Fibroblast of peridontal ligament (primary cell): ENCODE data around the gene GSX2.
A peak's percentile ranks its signal among the peaks of the same experiment; 100 is the strongest.

Experiments used
- DNase-seq: peaks from one replicate; pipeline ENCODE4 v3.0.0-alpha.2; 2010; ENCODE audit errors: extremely low read depth

Gene GSX2

DNA sequence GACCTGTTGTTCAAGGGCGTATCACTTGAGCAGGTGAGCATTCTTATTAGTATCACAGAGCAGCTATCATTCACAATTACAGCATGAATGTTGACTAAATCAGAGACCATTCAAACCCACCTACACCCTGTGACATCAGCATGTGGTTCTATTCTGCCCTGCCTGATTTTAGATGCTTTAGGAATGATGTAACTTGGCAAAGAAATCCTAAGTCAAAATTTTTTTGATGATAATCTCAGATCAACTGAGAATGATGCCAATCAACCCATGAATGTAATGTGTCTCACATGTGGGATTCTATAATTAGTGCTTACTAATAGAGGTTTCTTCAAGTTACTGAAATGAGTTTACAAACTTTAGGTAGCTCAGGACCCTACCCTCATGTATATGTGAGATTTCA lies 22.2 kb upstream of the GSX2 start:
- peak; percentile 50 for DNase-seq

DNA sequence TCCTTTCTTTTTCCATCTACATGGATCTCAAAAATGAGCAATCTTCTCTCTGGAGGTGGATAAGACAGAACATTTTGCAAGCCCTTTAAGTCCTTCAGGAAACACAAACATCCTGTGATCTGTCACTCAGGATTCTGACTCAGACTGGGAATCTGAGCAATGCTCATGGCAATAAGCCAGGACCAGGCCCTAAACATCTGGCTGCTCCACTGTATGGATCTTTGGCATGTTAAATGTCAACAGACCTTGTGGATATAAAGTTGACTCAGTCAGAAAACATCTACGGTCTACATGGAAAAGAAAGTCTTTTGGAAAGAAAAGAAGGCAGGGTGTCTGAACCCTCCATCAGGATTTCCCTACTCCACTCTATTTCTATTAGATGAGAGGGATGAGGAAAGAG lies 17.8 kb upstream of the GSX2 start:
- peak; percentile 99 for DNase-seq

DNA sequence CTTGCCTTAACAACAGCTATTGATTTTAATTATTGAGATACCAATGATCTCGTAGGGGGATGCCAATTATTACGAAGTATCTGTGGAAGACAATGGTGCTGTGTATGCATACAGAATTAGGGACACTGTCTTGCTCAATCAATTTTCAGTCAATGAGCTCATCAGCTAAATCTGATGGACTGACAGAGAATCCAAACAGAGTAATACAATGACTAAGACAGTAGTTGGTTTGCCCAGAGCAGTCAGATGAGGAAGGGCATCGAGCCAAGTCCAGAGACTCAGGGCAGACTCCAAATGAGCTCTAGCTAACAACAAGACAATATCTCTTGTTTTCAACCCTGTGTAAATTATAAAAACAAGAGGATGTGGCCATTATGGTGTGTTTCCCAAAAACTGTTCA lies 14.7 kb upstream of the GSX2 start:
- DNase-seq, result peak; percentile 96

DNA sequence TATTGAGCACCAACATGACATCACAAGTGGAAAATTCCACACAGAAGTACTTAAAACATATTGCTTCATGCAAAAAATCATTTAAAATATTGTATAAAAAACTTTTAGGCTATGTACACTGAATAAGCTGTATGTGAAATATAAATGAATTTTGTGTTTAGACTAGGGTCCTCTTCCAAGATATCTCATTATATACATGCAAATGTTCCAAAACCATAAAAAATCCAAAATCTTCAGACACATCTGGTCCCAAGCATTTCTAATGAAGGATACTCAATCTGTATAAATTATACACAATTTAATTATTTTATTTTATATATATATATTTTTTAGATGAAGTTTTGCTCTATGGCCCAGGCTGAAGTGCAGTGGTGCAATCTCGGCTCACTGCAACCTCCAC lies 10.1 kb upstream of the GSX2 start:
- DNase-seq, result no peak

DNA sequence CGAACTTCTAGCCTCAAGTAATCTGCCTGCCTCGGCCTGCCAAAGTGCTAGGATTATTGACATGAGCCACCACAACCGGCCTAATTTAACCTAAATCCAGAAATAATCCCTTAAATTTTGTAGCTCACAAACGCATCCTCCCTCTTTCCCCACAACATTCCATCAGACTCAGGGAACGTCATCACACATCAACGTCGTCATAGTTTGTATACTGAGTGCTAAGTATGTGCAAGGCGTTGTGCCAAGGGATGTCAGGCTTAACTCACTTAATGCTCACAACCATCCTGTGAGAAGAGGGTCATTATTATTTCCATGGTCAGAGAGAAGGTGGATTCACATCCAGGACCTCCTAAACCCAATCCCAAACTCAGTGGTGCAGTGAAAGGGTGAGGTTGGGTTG lies 9.6 kb upstream of the GSX2 start:
- no peak for DNase-seq

DNA sequence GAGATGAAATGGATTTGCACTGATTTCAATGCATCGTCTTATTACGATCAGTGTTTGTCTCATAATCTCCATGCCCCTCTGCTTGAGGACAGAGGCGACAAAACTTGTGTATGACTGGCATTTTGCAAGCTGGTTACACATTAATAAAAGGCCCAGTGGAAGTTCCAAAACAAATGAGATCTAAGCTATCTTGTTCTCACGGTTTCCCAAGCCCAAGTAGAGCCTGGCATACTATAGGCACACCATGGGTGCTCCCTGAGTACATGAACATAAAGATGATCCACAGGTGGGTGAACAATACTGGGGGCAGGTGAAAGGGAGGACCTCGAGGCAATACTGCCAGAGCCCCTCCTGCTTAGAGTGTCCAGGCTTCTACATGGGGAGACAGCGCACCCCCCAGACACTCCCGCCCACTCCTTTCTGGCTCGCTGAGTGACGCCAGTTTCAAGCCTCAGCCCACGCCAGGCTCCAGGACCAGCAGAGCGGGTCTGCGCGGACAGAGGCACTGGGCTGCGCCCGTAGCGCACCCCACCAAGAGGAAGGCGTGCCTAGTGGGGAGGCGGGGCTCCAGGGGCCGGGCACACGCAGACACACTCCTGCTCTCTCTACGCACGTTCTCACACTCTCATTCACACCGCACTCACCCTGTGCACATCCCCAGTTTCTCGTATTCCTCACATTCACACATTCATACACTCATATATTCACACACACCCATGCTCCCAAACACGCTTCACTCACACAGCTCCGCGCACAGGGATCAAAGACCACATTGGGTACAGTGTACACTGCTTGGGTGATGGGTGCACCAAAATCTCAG lies 8.9 kb upstream of the GSX2 start:
- DNase-seq, result no peak

DNA sequence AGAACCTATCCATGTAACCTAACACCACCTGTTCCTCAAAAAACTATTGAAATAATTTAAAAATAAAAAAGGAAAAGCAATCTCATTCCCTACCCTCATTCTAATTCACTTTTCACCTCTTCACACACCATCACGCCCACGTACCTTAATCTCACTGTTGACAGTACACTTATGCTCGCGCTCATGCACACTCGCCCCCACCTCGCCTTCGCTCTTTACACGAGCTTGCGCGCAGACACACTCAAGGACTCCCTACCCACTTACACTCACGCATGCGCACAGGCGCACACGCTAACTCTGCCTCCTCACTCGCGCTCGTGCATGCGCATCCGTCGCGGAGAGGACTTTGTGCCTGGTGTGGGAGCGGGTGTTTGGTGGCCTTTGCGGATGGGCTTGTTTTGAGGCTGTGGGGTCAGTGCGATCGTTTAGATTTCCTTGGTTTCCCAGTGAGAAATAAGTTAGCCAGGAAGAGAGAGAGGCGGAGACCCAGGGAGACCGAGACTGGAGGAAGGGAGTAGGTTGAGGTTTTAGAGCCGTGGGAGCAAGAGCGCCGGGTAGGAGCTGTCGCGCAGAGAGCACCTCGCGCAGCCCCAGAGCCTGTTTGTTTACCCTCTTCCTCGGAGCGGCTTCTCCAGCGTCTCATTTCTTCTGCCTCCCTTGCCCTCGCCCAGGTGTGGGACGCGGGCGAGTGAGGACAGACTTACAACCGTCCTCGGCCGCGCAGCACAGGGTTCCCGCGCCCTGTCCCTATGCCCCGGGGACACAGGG lies 8.1 kb upstream of the GSX2 start:
- peak; percentile 78 for DNase-seq

DNA sequence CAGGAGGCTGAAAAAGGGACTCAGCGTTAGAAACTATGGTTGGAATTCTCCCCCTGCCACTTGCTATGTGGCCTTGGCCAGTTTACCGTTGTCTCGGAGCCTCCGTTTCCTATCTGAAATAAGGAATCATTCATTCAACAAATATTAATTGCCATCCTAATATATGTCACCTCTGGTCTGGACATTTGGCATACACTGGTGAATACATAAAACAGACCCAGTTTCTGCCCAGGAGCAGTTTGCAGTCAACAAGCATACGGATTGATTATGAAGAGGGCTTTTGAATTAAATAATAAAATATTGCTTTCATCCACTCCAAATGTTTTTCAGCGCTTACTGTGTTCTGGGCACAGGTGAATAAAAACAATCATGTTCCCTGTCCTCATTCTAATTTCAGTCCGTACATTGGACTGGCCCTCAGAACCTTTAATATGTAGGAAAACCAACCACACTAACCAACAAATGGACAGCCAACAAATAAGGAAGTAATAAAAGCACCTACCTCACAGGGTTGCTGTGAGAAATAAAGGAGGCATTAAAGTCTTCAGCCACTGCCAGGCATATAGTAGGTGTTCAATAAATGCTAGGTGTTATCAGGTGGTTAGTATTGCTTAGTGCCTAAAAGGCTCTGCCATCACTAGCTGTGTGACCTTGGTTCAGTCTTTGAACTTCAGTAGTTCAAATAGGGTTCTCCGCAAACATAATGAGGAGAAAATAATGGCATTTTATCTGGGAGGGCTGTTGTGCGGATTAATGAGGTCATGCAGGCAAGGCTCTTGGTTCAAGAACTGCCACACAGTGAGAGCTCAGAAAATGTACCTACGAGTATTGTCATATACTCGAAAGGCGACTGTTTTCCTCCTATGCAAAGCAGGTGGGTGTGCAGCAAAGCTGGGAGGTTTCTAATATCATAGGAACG lies 7.3 kb upstream of the GSX2 start:
- DNase-seq, result no peak

DNA sequence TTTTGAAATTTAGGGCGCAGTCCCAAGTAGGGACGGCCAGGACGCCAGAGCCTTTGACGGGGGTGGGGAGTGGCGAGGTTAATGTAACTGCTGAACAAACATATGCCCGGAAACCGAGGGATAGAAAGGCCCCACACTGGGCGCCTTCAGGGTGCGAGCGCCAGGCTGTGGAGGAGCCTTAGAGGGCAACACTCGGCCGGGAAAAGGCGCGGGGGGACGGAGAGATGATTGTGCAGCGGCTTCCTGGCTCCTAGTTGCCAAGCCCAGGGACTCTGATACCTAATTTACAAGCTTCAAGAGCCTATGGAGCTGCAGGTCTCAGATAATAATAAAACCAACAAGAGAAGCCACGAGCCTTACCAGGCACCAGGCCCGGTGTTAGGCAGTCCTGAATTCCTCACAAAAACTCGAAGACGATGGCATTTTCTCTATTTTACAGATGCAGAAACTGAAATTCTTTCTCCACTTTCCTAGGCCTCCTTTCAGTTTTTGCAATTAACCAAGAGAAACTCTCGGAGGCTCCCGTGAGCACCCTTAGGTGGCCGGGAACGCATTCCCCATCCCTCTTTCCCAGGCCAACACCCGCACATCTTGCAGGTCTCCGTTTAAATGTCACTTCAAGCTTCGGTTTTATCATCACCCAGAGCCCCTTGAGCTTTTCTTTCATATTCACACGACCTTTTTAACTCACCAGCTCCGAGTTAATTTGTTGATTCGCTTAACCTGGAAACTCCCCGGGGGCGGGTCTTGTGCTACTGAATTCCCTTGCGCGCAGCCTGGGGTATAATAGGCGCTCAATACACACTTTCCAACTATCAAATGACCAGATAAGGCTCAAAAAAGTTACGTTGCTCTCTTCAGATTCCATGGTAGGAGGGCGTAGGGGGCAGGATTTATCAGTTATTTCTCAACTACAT lies 6.4 kb upstream of the GSX2 start:
- no peak for DNase-seq

DNA sequence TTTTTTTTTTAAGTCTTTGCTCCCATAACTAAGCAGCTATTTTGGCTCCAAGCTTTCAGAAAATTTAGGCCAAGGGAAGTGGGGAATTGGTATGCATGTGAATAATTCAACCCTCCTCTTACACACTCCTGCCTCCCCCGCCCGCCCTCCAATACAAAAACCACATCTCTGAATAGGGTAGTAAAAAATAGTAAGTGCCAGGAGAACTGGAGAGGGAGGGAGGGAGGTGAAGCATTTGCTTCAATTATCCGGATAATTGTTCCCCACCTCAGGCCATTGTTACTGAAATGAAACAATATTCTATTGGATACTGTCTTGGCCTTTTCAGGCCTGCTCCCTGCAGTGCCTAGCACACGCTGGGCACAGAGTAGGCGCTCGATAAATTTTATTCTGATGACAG lies 5.5 kb upstream of the GSX2 start:
- DNase-seq, result no peak

DNA sequence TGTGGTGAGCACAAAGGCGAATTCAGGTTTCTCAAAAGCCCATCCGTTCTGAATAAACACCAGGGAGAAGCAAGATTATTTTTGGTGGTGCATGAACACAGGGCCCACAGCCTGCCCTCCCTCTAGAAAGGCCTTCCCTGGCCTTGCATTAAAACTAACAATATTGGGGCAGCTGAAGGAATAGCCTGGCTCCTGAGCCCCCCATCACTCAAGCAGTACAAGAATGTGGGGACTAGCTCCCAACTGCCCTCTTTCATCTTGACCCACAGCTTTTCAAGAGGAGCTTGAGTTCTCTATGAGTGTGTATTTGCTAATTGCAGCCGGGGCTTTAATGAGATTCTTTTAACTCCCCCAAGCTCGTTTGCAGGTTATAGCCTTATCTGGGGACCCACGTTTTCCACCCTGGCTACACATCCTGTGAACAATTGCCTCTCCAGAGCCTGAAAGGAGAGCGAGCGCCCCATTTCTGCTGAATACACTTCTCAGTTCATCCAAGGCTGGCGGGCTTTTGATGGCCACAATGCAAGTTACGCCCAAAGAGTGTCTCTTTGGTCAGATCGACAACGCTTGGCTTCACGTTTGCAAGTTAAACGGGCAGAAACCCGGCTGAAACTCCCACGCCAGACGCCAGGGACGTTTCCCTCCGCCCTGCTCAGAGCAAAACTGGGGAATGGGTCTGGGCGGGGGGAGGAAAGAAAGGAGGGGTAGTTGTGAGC lies 4.7 kb upstream of the GSX2 start:
- no peak for DNase-seq

DNA sequence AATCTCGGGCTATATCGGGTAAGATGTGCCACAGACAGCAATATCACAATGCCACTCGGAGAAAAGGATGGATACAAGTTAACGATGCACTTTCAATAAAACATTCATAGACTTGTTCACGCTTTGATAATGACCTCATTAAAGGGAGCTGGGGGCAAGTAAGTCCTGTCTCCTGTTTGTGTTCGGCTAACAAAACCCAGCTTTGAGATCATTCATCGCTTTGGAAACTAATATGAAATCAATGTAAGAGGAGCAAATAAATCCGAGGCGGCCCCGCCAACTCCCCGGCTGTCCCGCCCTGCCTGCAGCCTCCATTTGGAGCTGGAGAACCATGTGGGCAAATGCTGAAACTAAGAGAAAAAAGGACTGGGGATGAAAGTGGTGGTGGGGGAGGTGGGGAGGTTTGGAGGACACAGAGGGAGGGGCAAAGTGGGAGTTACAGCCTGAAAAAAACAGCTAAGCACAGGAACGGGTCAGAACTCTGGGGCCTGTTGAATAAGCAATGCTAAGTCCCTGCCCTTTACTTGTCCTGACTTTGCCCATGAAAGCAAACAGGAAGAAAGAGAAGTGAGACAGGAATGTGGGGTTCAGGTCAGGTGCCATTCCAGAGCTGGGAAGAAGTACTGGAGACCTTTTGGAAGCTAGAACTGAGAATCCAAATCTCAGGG lies 3.5 kb upstream of the GSX2 start:
- DNase-seq, result no peak

DNA sequence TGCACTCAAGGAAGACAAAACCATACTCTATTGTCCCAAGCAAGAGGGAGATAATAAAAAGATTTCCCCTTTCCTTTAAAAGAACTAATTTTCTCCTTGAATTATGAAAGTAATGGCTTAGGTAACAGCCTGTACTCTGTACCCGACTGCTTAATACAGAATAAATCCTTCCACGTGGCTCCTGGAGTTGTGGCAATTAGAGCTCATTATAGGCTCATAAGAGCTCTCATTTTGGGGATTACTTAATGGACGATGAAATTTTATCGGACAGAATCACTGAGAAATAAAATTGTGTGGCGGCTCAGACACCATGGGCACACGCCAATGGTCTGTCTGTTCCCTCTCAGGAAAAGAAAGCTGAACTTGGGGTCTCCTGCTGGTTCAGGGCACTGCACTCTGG lies 2.8 kb upstream of the GSX2 start:
- DNase-seq, result no peak

DNA sequence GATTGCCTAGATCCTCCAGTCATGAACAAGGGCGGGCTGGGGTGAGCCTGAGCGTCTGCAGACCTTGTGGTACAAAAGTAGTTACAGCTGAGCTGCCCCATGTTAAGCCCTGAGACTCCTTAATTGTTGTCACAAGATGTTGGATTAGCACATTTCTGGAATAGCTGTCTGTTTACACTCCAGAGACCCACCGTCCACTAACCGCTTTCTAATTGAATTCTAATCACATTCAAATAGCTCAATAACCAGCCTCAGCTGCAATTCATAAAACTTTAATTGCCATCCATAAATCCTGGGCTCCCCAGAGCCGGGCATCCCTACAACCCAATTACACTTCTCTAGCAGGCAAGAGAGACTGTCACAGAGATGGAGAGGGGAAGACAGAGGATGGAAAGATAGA lies 1.6 kb upstream of the GSX2 start:
- no peak for DNase-seq

DNA sequence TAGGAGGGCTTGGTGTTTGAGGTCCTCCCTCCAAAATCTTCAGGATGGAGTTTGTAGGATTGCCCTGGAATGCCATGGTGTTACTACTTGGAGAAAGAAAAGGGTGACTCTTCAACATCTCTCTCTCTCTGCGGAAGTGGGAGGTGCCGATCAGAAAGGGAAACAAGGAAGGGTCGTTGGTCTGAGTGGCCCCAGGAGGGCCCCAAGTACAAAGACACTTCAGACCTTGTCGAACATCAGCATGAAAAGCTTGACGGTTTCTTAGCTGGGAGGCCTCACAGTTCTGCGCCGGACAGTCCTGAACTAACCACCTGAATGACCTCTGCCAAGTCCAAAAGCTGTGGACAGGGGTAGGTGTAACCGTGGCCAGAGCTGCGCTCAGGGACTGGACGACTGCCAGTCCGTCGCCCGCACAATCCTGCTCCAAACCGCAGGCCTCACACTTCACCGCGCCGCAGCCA lies 646 bp upstream of the GSX2 start:
- DNase-seq, result no peak

DNA sequence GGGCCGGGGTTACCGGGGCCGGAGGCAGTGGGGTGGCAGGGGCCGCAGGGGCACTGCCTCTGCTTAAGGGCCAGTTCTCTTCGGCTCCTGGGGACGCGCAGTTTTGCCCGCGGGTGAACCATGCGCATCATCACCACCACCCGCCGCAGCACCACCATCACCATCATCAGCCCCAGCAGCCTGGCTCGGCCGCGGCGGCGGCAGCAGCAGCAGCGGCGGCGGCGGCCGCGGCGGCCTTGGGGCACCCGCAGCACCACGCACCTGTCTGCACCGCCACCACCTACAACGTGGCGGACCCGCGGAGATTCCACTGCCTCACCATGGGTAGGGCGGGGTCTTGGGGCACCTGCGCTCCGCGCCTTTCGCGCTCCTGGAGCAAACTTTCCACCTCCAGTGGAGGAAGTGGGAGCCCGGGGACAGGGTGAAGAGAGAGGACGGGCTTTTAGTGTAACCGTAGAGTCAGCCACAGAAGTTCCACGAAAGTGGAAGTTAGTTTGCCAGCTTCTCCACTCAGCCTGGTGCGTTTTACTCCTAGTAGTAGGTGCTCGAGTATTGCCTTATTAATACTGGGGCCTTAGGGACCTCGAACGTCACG lies 729 bp downstream of the GSX2 start:
- no peak for DNase-seq

DNA sequence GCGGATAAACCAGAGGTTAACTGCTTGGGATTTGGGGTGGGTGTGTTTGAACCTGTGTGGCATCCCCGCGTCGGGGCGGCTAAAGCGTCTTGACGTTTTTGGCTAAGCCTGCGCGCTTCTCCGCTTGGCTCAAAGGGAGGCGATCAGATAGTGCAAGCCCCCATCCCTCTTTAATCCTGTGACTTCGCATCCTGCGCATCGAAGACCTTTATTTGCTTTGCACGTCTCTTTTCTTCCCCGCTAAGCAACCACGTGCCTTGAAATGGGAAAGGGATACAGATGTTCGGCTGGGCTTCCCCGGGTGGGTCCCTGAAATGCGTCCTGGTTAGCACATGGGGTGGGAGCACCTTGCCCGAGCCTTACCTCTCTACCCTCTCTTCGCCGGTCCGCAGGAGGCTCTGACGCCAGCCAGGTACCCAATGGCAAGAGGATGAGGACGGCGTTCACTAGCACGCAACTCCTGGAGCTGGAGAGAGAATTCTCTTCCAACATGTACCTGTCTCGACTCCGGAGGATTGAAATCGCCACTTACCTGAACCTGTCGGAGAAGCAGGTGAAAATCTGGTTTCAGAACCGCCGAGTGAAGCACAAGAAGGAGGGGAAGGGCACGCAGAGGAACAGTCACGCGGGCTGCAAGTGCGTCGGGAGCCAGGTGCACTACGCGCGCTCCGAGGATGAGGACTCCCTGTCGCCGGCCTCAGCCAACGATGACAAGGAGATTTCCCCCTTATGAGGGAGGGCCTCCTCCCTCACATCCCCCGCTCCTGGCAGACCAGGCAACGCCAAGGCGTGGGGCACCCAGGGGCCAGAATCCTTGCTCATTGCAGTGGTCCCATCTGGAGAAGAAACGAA lies 1.5 kb downstream of the GSX2 start:
- DNase-seq, result no peak

DNA sequence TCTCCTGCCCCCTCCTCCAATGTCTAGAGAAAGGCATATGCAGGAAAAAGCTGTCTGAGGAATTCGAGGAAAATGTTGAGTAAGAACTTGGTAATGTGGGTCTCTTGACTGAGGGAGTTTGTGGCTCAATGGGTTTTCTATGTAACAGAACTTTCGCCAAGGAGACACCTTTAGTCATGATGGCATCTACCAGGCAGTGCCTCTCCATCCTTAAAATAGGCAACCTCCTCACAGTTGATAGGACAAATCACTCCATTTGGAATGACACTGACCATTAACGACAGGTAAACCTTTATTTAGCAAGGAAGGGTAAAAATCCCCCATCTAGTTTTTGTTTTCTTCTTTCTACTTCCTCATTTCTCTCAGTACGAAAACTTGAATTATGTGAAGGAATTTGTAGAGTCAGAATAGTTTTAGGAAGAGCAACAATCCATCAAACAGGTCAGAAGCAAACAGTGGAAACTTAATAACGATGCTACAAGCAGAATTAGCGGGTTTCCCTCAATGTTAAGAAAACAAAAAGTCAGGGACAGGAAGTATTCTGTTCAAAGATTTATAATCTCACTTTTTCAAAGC lies 2.7 kb downstream of the GSX2 start:
- DNase-seq, result no peak
